Left ventricle myocardium superior (tissue), 1 donor: Measurements from ENCODE around the gene COL20A1. TPM values are rescaled to one million over a fixed set of nuclear protein-coding genes. Genes with fewer than 3 reads are reported as not detected.

Experiments used
- ATAC-seq: fragments of 200-7000 bp; cut with Tn5 transposase; one replicate; pipeline ENCODE4 v1.9.1; 2020; ENCODE audit warnings: mild to moderate bottlenecking, moderate library complexity
- DNase-seq: peaks from one replicate; pipeline ENCODE4 v3.0.0-alpha.2; 2020
- intact Hi-C: fragments of 100-400 bp; cut with micrococcal nuclease; formaldehyde crosslinking; loops from one replicate; pipeline ENCODE4 v1.11.0; 2022
- total RNA-seq: library from RNA; stranded (reverse); fragmentation: NEBNext Ultra II Directional; extraction: Animal tissue kit (Norgen Biotek cat#: 25700); gene quantifications from one replicate; pipeline ENCODE4 v1.2.1, GENCODE V29; 2021
- donor health status: DM: no; HTN: yes; CAD: no; lungs with severe emphysema.

COL20A1 gene
- total RNA-seq, 1 donor from 2014 or later = not detected

DNA sequence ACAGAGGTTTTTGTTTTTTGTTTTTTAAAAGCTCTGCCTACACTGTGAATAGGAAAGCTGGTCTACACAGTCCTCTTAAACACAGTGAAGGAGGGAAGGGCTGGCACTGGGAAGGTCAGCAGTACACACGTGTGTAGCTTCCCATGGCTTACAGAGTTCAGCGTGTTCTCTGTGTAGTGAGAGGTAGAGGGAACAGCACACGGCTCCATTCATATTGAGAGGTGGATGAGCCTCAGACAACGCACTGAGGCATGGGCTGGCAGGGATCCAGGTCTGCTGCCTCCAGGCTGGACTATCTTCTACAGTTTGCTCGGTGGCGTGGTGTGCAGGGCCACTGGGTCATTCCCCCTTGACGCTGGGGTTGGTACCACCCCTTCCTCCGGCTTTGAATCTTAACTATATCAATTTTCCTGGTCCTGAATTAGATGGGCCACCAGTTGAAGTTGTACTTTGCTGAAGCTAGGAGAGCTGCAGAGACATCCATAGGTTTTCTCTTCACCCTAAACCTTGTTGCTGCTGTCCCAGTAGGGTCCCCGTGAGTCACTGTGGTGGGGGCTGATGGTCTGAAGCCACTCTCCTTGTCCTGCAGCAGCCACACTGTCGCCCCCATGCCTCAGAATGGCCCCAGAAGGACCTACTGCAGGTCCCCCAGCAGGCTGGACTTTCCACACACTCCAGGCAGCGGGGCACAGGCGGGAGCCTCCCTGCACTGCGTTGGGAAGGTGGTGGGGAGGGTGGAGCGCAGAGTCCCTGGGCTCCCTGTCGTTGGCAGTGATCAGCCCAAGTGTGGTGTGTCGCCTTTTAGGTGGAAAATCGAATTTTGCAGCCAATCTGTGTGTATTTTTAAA is 18.4 kb upstream of the COL20A1 start:
- ATAC-seq = no peak
- no peak for DNase-seq
- intact Hi-C loops = no loop called here

DNA sequence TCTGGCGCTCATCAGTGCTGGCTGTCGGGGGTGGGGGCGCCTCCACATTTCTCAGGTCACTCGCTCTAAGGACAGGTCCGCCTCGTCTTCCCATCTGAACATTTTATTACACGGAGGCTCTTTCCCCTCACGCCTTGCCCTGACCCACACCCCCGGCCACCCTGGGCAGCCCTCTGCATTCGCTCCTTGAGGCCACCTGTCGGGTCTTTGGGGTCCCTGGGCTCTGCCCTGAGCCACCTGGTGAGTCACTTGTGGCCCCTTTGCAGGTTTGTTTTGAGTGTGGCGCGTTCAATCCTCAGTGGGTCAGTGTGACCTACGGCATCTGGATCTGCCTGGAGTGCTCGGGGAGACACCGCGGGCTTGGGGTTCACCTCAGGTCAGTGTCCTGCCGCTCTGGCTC is 17.2 kb upstream of the COL20A1 start:
- DNase-seq (no peak), ATAC-seq (no peak)
- intact Hi-C loops = no loop called here

- intact Hi-C loops = no loop called here
- ATAC-seq (no peak), DNase-seq (no peak)
Measured at GRCh38 chr20:63276956-63277355, 16.0 kb upstream of the COL20A1 start.

DNA sequence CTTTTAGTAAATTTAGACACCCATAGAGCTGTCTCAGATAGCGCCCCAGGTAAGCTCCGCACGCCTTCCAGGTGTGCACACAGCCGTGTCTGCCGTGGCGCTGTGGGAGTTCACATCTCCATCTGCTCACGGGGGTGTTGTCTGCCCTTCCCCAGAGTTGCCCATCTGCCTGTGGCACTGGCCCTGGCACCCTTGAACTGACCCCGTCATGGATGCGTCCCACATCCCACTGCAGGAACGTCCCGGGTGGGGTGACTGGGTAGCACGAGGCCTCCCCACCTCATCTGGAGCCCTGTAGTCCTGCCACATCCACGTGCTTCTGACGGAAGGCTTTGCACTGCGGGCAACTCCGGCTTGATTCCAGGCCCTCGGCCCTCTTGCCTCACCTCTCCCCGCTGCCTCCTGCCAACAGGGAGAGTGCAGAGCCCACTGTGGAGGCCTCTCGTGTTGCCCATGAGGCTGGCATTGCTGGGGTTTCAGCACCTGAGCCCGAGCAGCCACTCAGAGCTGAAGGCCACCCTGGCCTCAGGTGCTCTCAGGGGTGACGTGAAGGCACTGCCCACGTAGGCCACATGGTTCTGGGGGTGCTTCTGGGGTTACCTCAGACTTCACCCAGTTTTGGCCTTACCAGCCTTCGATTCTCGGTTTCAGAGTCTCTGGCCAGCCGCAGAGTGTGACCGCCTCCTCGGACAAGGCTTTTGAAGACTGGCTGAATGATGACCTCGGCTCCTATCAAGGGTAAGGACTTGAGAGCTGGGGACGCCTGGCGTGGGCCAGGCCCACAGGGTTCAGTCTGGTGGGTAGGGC is 15.3 kb upstream of the COL20A1 start:
- ATAC-seq (no peak), DNase-seq (no peak)
- intact Hi-C loops = no loop called here

DNA sequence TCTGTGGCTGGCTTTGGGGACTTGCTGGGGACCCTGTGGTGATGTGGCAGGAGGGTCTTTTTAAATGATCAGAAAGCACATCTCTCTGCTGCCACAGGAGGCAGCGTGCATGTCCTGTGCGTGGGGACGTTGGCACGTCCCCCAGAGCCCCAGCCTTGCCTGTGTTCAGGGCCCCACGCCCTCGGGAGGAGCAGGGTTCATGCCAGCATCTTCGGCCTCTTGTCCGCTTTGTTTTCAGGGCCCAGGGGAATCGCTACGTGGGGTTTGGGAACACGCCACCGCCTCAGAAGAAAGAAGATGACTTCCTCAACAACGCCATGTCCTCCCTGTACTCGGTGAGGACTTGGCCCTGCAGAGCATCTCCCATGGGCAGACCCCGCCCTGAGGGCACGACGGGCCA is 14.3 kb upstream of the COL20A1 start:
- ATAC-seq = no peak
- DNase-seq = no peak

DNA sequence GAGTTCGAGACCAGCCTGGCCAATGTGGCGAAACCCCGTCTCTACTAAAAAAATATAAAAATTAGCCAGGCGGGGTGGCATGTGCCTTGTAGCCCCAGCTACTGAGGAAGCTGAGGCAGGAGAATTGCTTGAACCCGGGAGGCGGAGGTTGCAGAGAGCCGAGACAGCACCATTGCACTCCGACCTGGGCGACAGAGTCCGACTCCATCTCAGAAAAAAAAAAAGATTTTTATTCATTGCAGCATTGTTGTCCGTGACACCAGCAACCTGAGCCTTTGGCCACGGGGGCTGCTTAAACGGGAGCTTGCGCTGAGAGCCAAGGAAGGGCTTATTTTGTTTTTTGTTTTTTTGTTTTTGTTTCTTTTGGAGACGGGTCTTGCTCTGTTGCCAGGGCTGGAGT is 13.1 kb upstream of the COL20A1 start:
- DNase-seq (no peak), ATAC-seq (no peak)
- intact Hi-C loops = no loop called here

More for the DNA sequence above, 14.3 kb upstream of the COL20A1 start:
- intact Hi-C loops = no loop called here

GRCh38 chr20:63280371-63280770 is 12.6 kb upstream of the COL20A1 start:
- intact Hi-C loops = no loop called here
- DNase-seq (no peak), ATAC-seq (no peak)

DNA sequence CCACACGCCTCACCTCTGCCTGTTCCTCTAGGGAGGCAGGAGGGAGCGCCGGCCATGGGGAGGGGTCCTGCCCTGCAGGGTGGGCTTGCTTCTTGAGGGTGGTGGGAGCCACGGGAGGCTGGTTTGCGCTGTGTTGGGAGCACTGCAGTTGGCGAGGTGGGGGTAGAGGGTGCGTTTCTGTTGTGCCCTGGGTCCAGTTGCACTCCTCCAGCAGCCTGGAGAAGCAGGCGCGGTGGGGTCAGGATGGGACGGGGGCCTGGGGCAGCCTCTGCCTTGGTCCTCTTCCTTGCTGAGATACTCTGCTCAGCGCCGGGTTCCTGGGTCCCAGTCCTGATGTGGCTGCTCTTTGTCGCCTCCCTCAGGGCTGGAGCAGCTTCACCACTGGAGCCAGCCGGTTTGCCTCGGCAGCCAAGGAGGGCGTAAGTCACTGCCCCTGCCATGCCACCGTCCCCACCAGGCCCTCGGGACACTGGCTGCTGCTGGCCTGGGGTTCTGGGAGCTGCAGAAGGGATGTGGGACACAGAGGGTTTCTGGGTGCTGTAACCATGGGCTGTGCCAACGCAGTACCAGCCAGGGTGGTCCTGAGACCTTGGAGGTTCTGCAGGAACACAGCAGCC is 11.9 kb upstream of the COL20A1 start:
- no peak for ATAC-seq
- intact Hi-C loops = no loop called here
- no peak for DNase-seq

DNA sequence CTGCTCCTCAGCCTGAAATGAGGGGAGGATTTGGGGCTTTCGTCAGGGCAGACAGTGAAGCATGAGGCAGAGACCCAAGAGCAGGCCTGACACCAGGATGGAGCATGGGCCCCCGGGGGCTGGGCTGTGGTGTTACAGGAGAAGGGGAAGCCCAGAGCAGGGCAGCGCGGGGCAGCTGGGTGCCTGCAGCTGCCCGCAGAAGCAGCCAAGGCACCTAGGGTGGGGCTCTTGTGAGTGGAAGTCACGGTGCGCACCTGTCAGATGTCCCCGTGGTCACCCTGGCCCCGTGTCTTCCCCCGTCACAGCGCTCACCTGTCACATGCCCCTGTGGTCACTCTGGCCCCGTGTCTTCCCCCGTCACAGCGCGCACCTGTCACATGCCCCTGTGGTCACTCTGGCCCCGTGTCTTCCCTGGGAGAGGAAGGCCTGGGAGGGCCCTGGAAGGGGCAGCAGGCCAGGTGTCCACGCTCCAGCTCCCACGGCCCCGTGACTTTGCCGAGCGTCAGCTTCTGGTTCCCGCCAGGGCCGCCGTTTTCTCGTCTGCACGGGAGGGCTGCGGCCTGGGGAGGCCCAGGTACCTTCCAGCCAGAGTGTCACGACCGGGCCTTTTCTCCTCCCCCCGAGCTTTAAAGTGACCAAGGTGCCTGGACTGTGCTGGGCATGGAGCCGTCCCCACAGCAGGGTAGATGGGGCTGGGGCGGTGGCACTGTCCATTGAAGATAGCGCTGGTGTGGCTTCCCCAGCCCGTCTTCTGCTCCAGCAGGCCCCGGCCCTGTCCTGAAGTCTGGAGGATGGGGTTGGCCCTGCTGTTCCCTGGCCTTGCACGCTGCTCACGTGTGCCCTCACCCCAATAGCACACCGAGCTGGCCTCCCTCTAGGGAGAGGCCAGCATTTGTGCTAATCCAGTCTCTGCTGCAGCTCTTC is 11.0 kb upstream of the COL20A1 start:
- no peak for DNase-seq
- intact Hi-C loops = no loop called here
- ATAC-seq = no peak

GRCh38 chr20:63282946-63283345 is 10.0 kb upstream of the COL20A1 start:
- intact Hi-C loops = no loop called here
- no peak for DNase-seq

GRCh38 chr20:63283397-63284082 is 9.4 kb upstream of the COL20A1 start:
- intact Hi-C loops = no loop called here
- ATAC-seq (no peak), DNase-seq (no peak)

More at GRCh38 chr20:63282946-63283345, 10.0 kb upstream of the COL20A1 start:
- no peak for ATAC-seq

GRCh38 chr20:63284083-63284440 is 8.9 kb upstream of the COL20A1 start:
- intact Hi-C loops = no loop called here
- ATAC-seq (no peak), DNase-seq (no peak)

DNA sequence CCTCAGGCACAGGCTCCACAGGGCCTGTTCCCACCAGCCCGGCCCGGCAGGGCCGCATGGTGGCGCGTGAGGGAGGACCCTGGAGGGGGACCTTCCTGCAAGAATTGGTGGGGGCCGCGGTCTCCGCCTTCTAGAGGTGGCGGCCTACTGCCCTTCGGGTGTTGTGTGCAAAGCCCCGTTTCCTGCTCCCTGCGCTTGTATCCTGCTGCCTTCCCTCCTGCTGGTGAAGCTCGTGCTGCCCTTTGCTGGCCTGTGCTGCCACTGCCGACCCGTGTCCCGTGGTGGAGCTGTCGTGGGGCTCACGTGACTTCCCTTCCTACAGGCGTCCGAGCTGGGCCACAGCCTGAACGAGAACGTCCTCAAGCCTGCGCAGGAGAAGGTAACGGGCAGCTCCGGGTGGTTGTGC is 8.4 kb upstream of the COL20A1 start:
- intact Hi-C loops = no loop called here
- no peak for ATAC-seq
- DNase-seq = no peak

DNA sequence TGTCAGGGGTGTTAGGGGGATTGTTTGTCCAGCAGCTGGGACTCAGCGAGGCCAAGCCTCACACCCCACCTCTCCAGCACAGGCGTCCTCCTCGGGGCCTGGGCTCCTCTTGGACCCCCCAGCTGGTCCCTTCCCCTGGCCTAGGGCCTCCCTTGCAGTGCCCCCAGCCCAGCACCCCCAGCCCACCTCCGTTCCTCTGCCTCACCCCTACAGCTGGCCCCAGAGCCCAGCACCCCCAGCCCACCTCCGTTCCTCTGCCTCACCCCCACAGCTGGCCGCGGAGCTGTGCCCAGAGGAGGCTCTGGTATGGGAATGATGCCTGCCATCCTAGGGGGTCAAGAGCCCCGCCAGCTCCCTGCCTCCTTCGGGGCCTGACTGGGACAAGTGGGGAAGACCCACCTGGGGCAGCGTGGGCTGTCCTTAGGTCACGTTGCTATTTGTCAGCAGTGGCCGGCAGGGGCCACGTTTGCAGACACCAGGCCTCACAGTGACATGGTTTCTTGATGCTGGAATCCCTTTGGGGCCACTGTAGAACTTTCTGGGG is 7.9 kb upstream of the COL20A1 start:
- no peak for DNase-seq
- intact Hi-C loops = no loop called here
- ATAC-seq = no peak

GRCh38 chr20:63285636-63286615 is 7.1 kb upstream of the COL20A1 start:
- intact Hi-C loops = no loop called here

GRCh38 chr20:63286781-63287696 is 5.9 kb upstream of the COL20A1 start:
- ATAC-seq = no peak
- no peak for DNase-seq
- intact Hi-C loops = no loop called here

More at GRCh38 chr20:63285636-63286615, 7.1 kb upstream of the COL20A1 start:
- DNase-seq (no peak), ATAC-seq (no peak)
